Left ventricle myocardium inferior (tissue), 1 donor: ENCODE measurements around the gene SPRR2D. TPM values are rescaled to one million over a fixed set of nuclear protein-coding genes. Genes with fewer than 3 reads are reported as not detected.

Experiments used
- DNase-seq: peaks from one replicate; pipeline ENCODE4 v3.0.0-alpha.2; 2020
- H3K27ac ChIP-seq: fragments of 200-600 bp; replicated peaks from 2 replicates; pipeline ENCODE4 v1.8.0; 2021
- H3K27me3 ChIP-seq: fragments of 200-600 bp; 2 replicates; pipeline ENCODE4 v1.8.0; 2021; ENCODE audit warnings: low read depth
- H3K36me3 ChIP-seq: fragments of 200-600 bp; 2 replicates; pipeline ENCODE4 v1.8.0; 2021
- H3K4me1 ChIP-seq: fragments of 200-600 bp; 2 replicates; pipeline ENCODE4 v1.8.0; 2021
- H3K4me3 ChIP-seq: fragments of 200-600 bp; 2 replicates; pipeline ENCODE4 v1.8.0; 2021; ENCODE audit warnings: mild to moderate bottlenecking, moderate library complexity
- H3K9me3 ChIP-seq: fragments of 200-600 bp; replicated peaks from 2 replicates; pipeline ENCODE4 v1.8.0; 2021
- CTCF ChIP-seq: fragments of 200-600 bp; IDR thresholded peaks from 2 replicates; pipeline ENCODE4 v1.8.0; 2021; ENCODE audit warnings: antibody characterized with exemption, mild to moderate bottlenecking, borderline replicate concordance
- intact Hi-C: fragments of 100-400 bp; cut with micrococcal nuclease; formaldehyde crosslinking; loops from one replicate; pipeline ENCODE4 v1.11.0; 2022
- total RNA-seq: library from RNA; stranded (reverse); fragmentation: NEBNext Ultra II Directional; extraction: Animal tissue kit (Norgen Biotek cat#: 25700); gene quantifications from one replicate; pipeline ENCODE4 v1.2.1, GENCODE V29; 2021
- donor health status: DM: no; HTN: yes; CAD: no; lungs with severe emphysema.

SPRR2D gene
- total RNA-seq, 1 donor from 2014 or later = not detected

- DNase-seq = no peak
- H3K4me3 ChIP-seq = no peak overlapping the region
- H3K27me3 ChIP-seq = peaks cover 4% of the 10 kb centered on the region
- no peaks in the 10 kb centered on the region for H3K36me3 ChIP-seq
- no peaks in the 10 kb centered on the region for H3K4me1 ChIP-seq
- H3K27ac ChIP-seq = no peak overlapping the region
- TF ChIP-seq CTCF = no peak
- intact Hi-C loops = no loop called here
- H3K9me3 ChIP-seq = peaks cover 26% of the 10 kb centered on the region
These were observed 45.1 kb downstream of the SPRR2D start for GRCh38 chr1:152995842-152996241.

- H3K4me3 ChIP-seq = no peak overlapping the region
- no peaks in the 10 kb centered on the region for H3K36me3 ChIP-seq
- peaks cover 26% of the 10 kb centered on the region for H3K9me3 ChIP-seq
- H3K27me3 ChIP-seq = no peaks in the 10 kb centered on the region
- H3K4me1 ChIP-seq = no peaks in the 10 kb centered on the region
- no peak for DNase-seq
- intact Hi-C loops = no loop called here
- no peak for TF ChIP-seq CTCF
- H3K27ac ChIP-seq = no peak overlapping the region
These were observed 47.7 kb downstream of the SPRR2D start for GRCh38 chr1:152993186-152993585.

Other genes starting within 250 kb of the SPRR2D start
- not detected for gene LCE1D, start 244.4 kb downstream of the SPRR2D start, total RNA-seq
- gene LCE1C, start 234.5 kb downstream of the SPRR2D start, total RNA-seq = not detected
- gene LCE1B, start 229.1 kb downstream of the SPRR2D start, total RNA-seq = not detected
- gene LCE1A, start 213.6 kb downstream of the SPRR2D start, total RNA-seq = not detected
- gene LCE6A, start 198.3 kb downstream of the SPRR2D start, total RNA-seq = not detected
- not detected for gene LCE7A, start 181.1 kb downstream of the SPRR2D start, total RNA-seq
- gene SMCP, start 162.8 kb downstream of the SPRR2D start, total RNA-seq = not detected
- not detected for gene IVL, start 132.6 kb downstream of the SPRR2D start, total RNA-seq
- not detected for gene SPRR5, start 93.9 kb downstream of the SPRR2D start, total RNA-seq
- gene SPRR4, start 70.5 kb downstream of the SPRR2D start, total RNA-seq = not detected
- gene SPRR1A, start 57.0 kb downstream of the SPRR2D start, total RNA-seq = not detected
- gene SPRR3, start 39.4 kb downstream of the SPRR2D start, total RNA-seq = not detected
- not detected for gene SPRR1B, start 9.9 kb downstream of the SPRR2D start, total RNA-seq
- not detected for gene SPRR2A, start 16.4 kb upstream of the SPRR2D start, total RNA-seq
- not detected for gene SPRR2B, start 30.5 kb upstream of the SPRR2D start, total RNA-seq
- gene SPRR2E, start 53.4 kb upstream of the SPRR2D start, total RNA-seq = not detected
- gene SPRR2F, start 72.4 kb upstream of the SPRR2D start, total RNA-seq = not detected
- gene SPRR2G, start 109.8 kb upstream of the SPRR2D start, total RNA-seq = not detected
- not detected for gene LELP1, start 162.3 kb upstream of the SPRR2D start, total RNA-seq
- not detected for gene PRR9, start 176.5 kb upstream of the SPRR2D start, total RNA-seq
- gene LORICRIN, start 218.6 kb upstream of the SPRR2D start, total RNA-seq = not detected